Right atrium auricular region (tissue), 2 donors: ENCODE results near the gene BDKRB1. TPM values are rescaled to one million over a fixed set of nuclear protein-coding genes. Genes with fewer than 3 reads are reported as not detected.

ENCODE experiments used
- DNase-seq: peaks from one replicate; pipeline ENCODE4 v3.0.0-alpha.2; 2019; ENCODE audit warnings: low spot score
- H3K27ac ChIP-seq, 2 donors: fragments of 200-600 bp; sonication (generic); 1 replicate in 1 of 2; 2 replicates in 1 of 2; pipeline ENCODE4 v1.5.1; 2016 to 2019
- H3K27me3 ChIP-seq, 2 donors: fragments of 200-600 bp; sonication (generic); one replicate each; pipeline versions ENCODE4 v1.5.1 to v1.6.0; 2017 to 2019
- H3K36me3 ChIP-seq: fragments of 200-600 bp; sonication (generic); one replicate; pipeline ENCODE4 v1.5.1; 2016
- H3K4me1 ChIP-seq, 2 donors: fragments of 200-600 bp; sonication (generic); one replicate each; pipeline versions ENCODE4 v1.5.1 to v1.6.0; 2017 to 2019
- H3K4me3 ChIP-seq, 2 donors: fragments of 200-600 bp; sonication (generic); 1 replicate in 1 of 2; 2 replicates in 1 of 2; pipeline ENCODE4 v1.5.1; 2017 to 2019; ENCODE audit warnings: mild to moderate bottlenecking in 1 of 2, moderate library complexity in 1 of 2
- H3K9me3 ChIP-seq, 2 donors: fragments of 200-600 bp; sonication (generic); one replicate each; pipeline ENCODE4 v1.5.1; 2019
- CTCF ChIP-seq, 2 donors: fragments of 200-600 bp; sonication (generic); IDR thresholded peaks; one replicate each; pipeline ENCODE4 v1.5.1; 2019; ENCODE audit warnings: antibody characterized with exemption in 2 of 2
- total RNA-seq, 2 donors: library from RNA; depleted of rRNA; stranded (reverse); fragments of >200 nt; gene quantifications; one replicate each; pipeline ENCODE4 v1.1.0, GENCODE V29; 2016

Gene BDKRB1
- total RNA-seq, 2 donors from 2014 or later, result 0.39 to 20.0 TPM

GRCh38 chr14:96254687-96255086 is 1.3 kb upstream of the BDKRB1 start:
- Histone ChIP-seq H3K4me1 (no peaks in the 10 kb centered on the region), H3K9me3 (peaks cover 0 to 8% of the 10 kb centered on the region in 2 donors), H3K4me3 (no peak overlapping the region), H3K27me3 (no peaks in the 10 kb centered on the region), H3K36me3 (no peaks in the 10 kb centered on the region), H3K27ac (no peak overlapping the region)
- DNase-seq, result no peak
- no peak for TF ChIP-seq CTCF (IDR thresholded peaks at IDR 0.05)

GRCh38 chr14:96256407-96256806 is 397 bp downstream of the BDKRB1 start:
- H3K27ac ChIP-seq, result no peak overlapping the region
- DNase-seq, result no peak
- no peak for TF ChIP-seq CTCF (IDR thresholded peaks at IDR 0.05)
- no peak overlapping the region for H3K4me3 ChIP-seq
- H3K4me1 ChIP-seq, result no peaks in the 10 kb centered on the region
- peaks cover 0 to 17% of the 10 kb centered on the region in 2 donors for H3K9me3 ChIP-seq
- H3K36me3 ChIP-seq, result no peaks in the 10 kb centered on the region
- H3K27me3 ChIP-seq, result no peaks in the 10 kb centered on the region

- no peak overlapping the region for H3K4me3 ChIP-seq
- no peaks in the 10 kb centered on the region for H3K36me3 ChIP-seq
- no peaks in the 10 kb centered on the region for H3K4me1 ChIP-seq
- no peaks in the 10 kb centered on the region for H3K27me3 ChIP-seq
- DNase-seq, result no peak
- peaks cover 0 to 17% of the 10 kb centered on the region in 2 donors for H3K9me3 ChIP-seq
- TF ChIP-seq CTCF (IDR thresholded peaks at IDR 0.05), result no peak
- no peak overlapping the region for H3K27ac ChIP-seq
Measured at GRCh38 chr14:96257056-96257455, 1.0 kb downstream of the BDKRB1 start.

GRCh38 chr14:96257900-96258299 is 1.9 kb downstream of the BDKRB1 start:
- no peaks in the 10 kb centered on the region for H3K4me1 ChIP-seq
- peaks cover 0 to 17% of the 10 kb centered on the region in 2 donors for H3K9me3 ChIP-seq
- no peaks in the 10 kb centered on the region for H3K36me3 ChIP-seq
- DNase-seq, result no peak
- TF ChIP-seq CTCF (IDR thresholded peaks at IDR 0.05), result no peak
- no peaks in the 10 kb centered on the region for H3K27me3 ChIP-seq
- H3K27ac ChIP-seq, result no peak overlapping the region
- H3K4me3 ChIP-seq, result no peak overlapping the region

- Histone ChIP-seq H3K27me3 (no peaks in the 10 kb centered on the region), H3K4me1 (no peaks in the 10 kb centered on the region), H3K36me3 (no peaks in the 10 kb centered on the region), H3K4me3 (no peak overlapping the region), H3K9me3 (peaks cover 0 to 17% of the 10 kb centered on the region in 2 donors), H3K27ac (no peak overlapping the region)
- TF ChIP-seq CTCF (IDR thresholded peaks at IDR 0.05), result no peak
- DNase-seq, result no peak
Measured at GRCh38 chr14:96260341-96260821, 4.4 kb downstream of the BDKRB1 start.

- no peaks in the 10 kb centered on the region for H3K4me1 ChIP-seq
- no peaks in the 10 kb centered on the region for H3K36me3 ChIP-seq
- no peak overlapping the region for H3K27ac ChIP-seq
- TF ChIP-seq CTCF (IDR thresholded peaks at IDR 0.05), result no peak
- H3K27me3 ChIP-seq, result no peaks in the 10 kb centered on the region
- no peak overlapping the region for H3K4me3 ChIP-seq
- no peak for DNase-seq
- peaks cover 0 to 17% of the 10 kb centered on the region in 2 donors for H3K9me3 ChIP-seq
Measured at GRCh38 chr14:96261053-96261452, 5.0 kb downstream of the BDKRB1 start.
